ENCODE data around the gene FUOM. TPM values are rescaled to one million over a fixed set of nuclear protein-coding genes. Genes with fewer than 3 reads are reported as not detected.

FUOM gene
- total and polyA plus RNA-seq, 2 of the 4 experiments (the other 2 are of a cell fraction), result 26.3 to 52.8 TPM

GRCh38 chr10:133324198-133324792 lies 33.5 kb downstream of the FUOM start:
- Histone ChIP-seq H3K4ac (ENCODE audit: low read depth, low read length) (no peak overlapping the region), H3K36me3 (ENCODE audit: control insufficient read depth, insufficient read depth, low read length) (no peaks in the 10 kb centered on the region), H4K8ac (ENCODE audit: low read depth in 2 of 2, low read length in 2 of 2) (no peak overlapping the region), H2BK20ac (ENCODE audit: low read depth, low read length) (no peak overlapping the region), H3K9me3 (ENCODE audit: control insufficient read depth, insufficient read depth, low read length) (no peaks in the 10 kb centered on the region), H2BK15ac (ENCODE audit: low read depth, low read length) (no peak overlapping the region), H3K79me1 (ENCODE audit: low read depth in 1 of 2, low read length in 2 of 2) (no peaks in the 10 kb centered on the region), H2AK5ac (ENCODE audit: low read depth, low read length) (no peak overlapping the region), H3K4me3 (ENCODE audit: insufficient read depth, low read depth, low read length) (0 out of 2 replicates have a peak overlapping the region, but pooled peaks have one; percentile 24), H3K56ac (ENCODE audit: extremely low read depth, insufficient read depth, low read length) (no peak overlapping the region), H2BK5ac (ENCODE audit: low read depth, low read length, poor library complexity, severe bottlenecking) (no peak overlapping the region), H3K9ac (ENCODE audit: low read depth, low read length) (no peak overlapping the region), H3K23ac (ENCODE audit: low read depth, low read length) (no peak overlapping the region), H3K4me2 (ENCODE audit: low read depth, low read length) (peak overlapping the region; percentile 33; the same call in 1 of the 2 replicates), H3K27ac (ENCODE audit: insufficient read depth, low read length) (no peak overlapping the region), H3K14ac (replicated peaks; ENCODE audit: low read depth, low read length) (no peak overlapping the region), H2BK120ac (ENCODE audit: low read depth, low read length) (no peak overlapping the region), H3K18ac (ENCODE audit: low read depth, low read length) (no peak overlapping the region), H4K20me1 (ENCODE audit: insufficient read depth, low read length) (0 out of 2 replicates have a peak, but pooled peaks cover 3% of the 10 kb centered on the region), H3K27me3 (ENCODE audit: control insufficient read depth, insufficient read depth, low read length) (peaks cover 16% of the 10 kb centered on the region), H4K91ac (ENCODE audit: insufficient read depth, low read depth, low read length) (no peak overlapping the region), H2AK9ac (replicated peaks; ENCODE audit: low read depth, low read length, poor library complexity) (peak overlapping the region; percentile 55), H3K4me1 (ENCODE audit: control insufficient read depth, insufficient read depth, low read length) (peaks cover 17% of the 10 kb centered on the region), H3K9me1 (ENCODE audit: insufficient read depth, low read length) (peaks cover 8% of the 10 kb centered on the region; the same call in 1 of the 2 replicates), H2AFZ (replicated peaks; ENCODE audit: low read length, poor library complexity) (peak overlapping the region; percentile 85), H4K5ac (ENCODE audit: low read depth, low read length) (no peak overlapping the region)
- no TSS peak for BruUV-seq (replicated peaks)
- in situ Hi-C loops (cut with MboI; ENCODE audit: low sequenced_read_pairs), result loop anchor here (10.0 kb wide), 1 partner anchor 171 kb away; no protein-coding TSS in a partner anchor
- POLR2A ChIA-PET (ENCODE audit: unreplicated experiment), result no interaction called here
- CTCF ChIA-PET, result interaction anchor here (1.2 kb wide), 1 partner anchor 16 kb away, joined by 5 read pairs; no protein-coding TSS in a partner anchor
- ATAC-seq (ENCODE audit: low read depth) (peak; percentile 61), DNase-seq (peak; percentile 55)
- dilution Hi-C loops (cut with HindIII; ENCODE audit: low sequenced_read_pairs, unreplicated experiment), result no loop called here
- no CpG with 5 or more reads among the region's 13 CpGs for WGBS, 2 experiments (ENCODE audit: extremely low coverage in 2 of 2, insufficient read length in 1 of 2)
- no peak for TF ChIP-seq RAD21 (IDR thresholded peaks at IDR 0.05; ENCODE audit: low read length)
- no peak for TF ChIP-seq USF2 (IDR thresholded peaks at IDR 0.05; ENCODE audit: low read depth, low read length)
- TF ChIP-seq MAZ (IDR thresholded peaks at IDR 0.05; ENCODE audit: borderline replicate concordance, low read depth, low read length), result no peak
- no peak for TF ChIP-seq MXI1 (IDR thresholded peaks at IDR 0.05; ENCODE audit: borderline replicate concordance, low read depth, low read length)
- TF ChIP-seq SMC3 (IDR thresholded peaks at IDR 0.05; ENCODE audit: low read depth, low read length), result no peak
- no peak for TF ChIP-seq CTCF (conservative IDR thresholded peaks at IDR 0.05; ENCODE audit: low read depth, low read length)
- intact Hi-C loops (cut with micrococcal nuclease), result loop anchor here (10.0 kb wide), 2 partner anchors 51 to 201 kb away; partner anchors contain the start of genes CYP2E1, ECHS1 and PAOX
